ENCODE measurements around the gene ACTR3. TPM values are rescaled to one million over a fixed set of nuclear protein-coding genes. Genes with fewer than 3 reads are reported as not detected.

ACTR3 gene
- total and polyA plus RNA-seq, 7 donors, result 34.3 to 113 (median 88.1) TPM

GRCh38 chr2:113965644-113966043 is 75.8 kb downstream of the ACTR3 start:
- Histone ChIP-seq H3K9me3 (no peaks in the 10 kb centered on the region), H3K4me3 (no peak overlapping the region), H3K27ac (no peak overlapping the region), H3K36me3 (ENCODE audit: insufficient read depth in 1 of 2, low read depth in 1 of 2) (peaks cover 0 to 11% of the 10 kb centered on the region in 2 donors), H3K27me3 (ENCODE audit: insufficient read depth in 3 of 3, low read length in 2 of 3) (no peaks in the 10 kb centered on the region), H3K4me1 (peaks cover 9% of the 10 kb centered on the region)
- intact Hi-C loops (cut with DNase I), result no loop called here
- no peak for DNase-seq
- ATAC-seq, result peak in 2 of 4 donors; percentile 36 to 53
- peak; percentile 19 for TF ChIP-seq CTCF (IDR thresholded peaks at IDR 0.05)
- WGBS, 3 donors, result 22 to 31% (median 25%) methylated on average over 1 of the region's 1 CpG

GRCh38 chr2:113966171-113966570 is 76.3 kb downstream of the ACTR3 start:
- no peaks in the 10 kb centered on the region for H3K9me3 ChIP-seq
- 88 to 92% (median 88%) methylated on average over 5 of the region's 5 CpGs for WGBS, 3 donors
- peaks cover 9% of the 10 kb centered on the region for H3K4me1 ChIP-seq
- intact Hi-C loops (cut with DNase I), result no loop called here
- H3K27ac ChIP-seq, result no peak overlapping the region
- peaks cover 0 to 6% of the 10 kb centered on the region in 2 donors for H3K36me3 ChIP-seq (ENCODE audit: insufficient read depth in 1 of 2, low read depth in 1 of 2)
- H3K4me3 ChIP-seq, result no peak overlapping the region
- DNase-seq (no peak), ATAC-seq (no peak)
- no peaks in the 10 kb centered on the region for H3K27me3 ChIP-seq (ENCODE audit: insufficient read depth in 3 of 3, low read length in 2 of 3)
- TF ChIP-seq CTCF (IDR thresholded peaks at IDR 0.05), result no peak

- Histone ChIP-seq H3K4me3 (no peak overlapping the region), H3K4me1 (peaks cover 9% of the 10 kb centered on the region), H3K36me3 (ENCODE audit: insufficient read depth in 1 of 2, low read depth in 1 of 2) (no peaks in the 10 kb centered on the region), H3K9me3 (no peaks in the 10 kb centered on the region), H3K27me3 (ENCODE audit: insufficient read depth in 3 of 3, low read length in 2 of 3) (no peaks in the 10 kb centered on the region), H3K27ac (no peak overlapping the region)
- DNase-seq (no peak), ATAC-seq (peak in 3 of 4 donors; percentile 27 to 38 (median 38))
- 63 to 77% (median 76%) methylated on average over 5 of the region's 5 CpGs for WGBS, 3 donors
- intact Hi-C loops (cut with DNase I), result no loop called here
- TF ChIP-seq CTCF (IDR thresholded peaks at IDR 0.05), result no peak
Observed at GRCh38 chr2:113966832-113967231, 76.9 kb downstream of the ACTR3 start.

- Histone ChIP-seq H3K9me3 (no peaks in the 10 kb centered on the region), H3K36me3 (ENCODE audit: insufficient read depth in 1 of 2, low read depth in 1 of 2) (no peaks in the 10 kb centered on the region), H3K4me1 (peaks cover 9% of the 10 kb centered on the region), H3K4me3 (no peak overlapping the region), H3K27me3 (ENCODE audit: insufficient read depth in 3 of 3, low read length in 2 of 3) (no peaks in the 10 kb centered on the region), H3K27ac (no peak overlapping the region)
- 93 to 95% (median 94%) methylated on average over 1 of the region's 1 CpG for WGBS, 3 donors
- no peak for TF ChIP-seq CTCF (IDR thresholded peaks at IDR 0.05)
- ATAC-seq (no peak), DNase-seq (no peak)
- intact Hi-C loops (cut with DNase I), result no loop called here
Observed at GRCh38 chr2:113967272-113967671, 77.4 kb downstream of the ACTR3 start.

GRCh38 chr2:113972766-113973165 is 82.9 kb downstream of the ACTR3 start:
- 80 to 88% (median 84%) methylated on average over 3 of the region's 3 CpGs for WGBS, 3 donors
- no peak overlapping the region for H3K27ac ChIP-seq
- no peak for TF ChIP-seq CTCF (IDR thresholded peaks at IDR 0.05)
- no peaks in the 10 kb centered on the region for H3K4me1 ChIP-seq
- intact Hi-C loops (cut with DNase I), result no loop called here
- no peaks in the 10 kb centered on the region for H3K36me3 ChIP-seq (ENCODE audit: insufficient read depth in 1 of 2, low read depth in 1 of 2)
- no peak for ATAC-seq
- no peak for DNase-seq
- H3K27me3 ChIP-seq (ENCODE audit: insufficient read depth in 3 of 3, low read length in 2 of 3), result no peaks in the 10 kb centered on the region
- H3K9me3 ChIP-seq, result no peaks in the 10 kb centered on the region
- no peak overlapping the region for H3K4me3 ChIP-seq
